Measurements from ENCODE around the gene KCNH5.
"Not testable (repeated sequence)": the region's sequence is repeated elsewhere in the genome, so short reads cannot be mapped to it uniquely, and the experiment has no call there.

The KCNH5 gene

GRCh38 chr14:62885451-62885850, 159.8 kb downstream of the KCNH5 start:
- no peak for DNase-seq (ENCODE audit: low read depth)
- H3K4me3 ChIP-seq (ENCODE audit: low read length): no peak overlapping the region
- no peak for TF ChIP-seq CTCF (conservative IDR thresholded peaks at IDR 0.05; ENCODE audit: low read depth, low read length)

GRCh38 chr14:62882967-62883366, 162.3 kb downstream of the KCNH5 start:
- TF ChIP-seq CTCF (conservative IDR thresholded peaks at IDR 0.05; ENCODE audit: low read depth, low read length): no peak
- no peak overlapping the region for H3K4me3 ChIP-seq (ENCODE audit: low read length)
- no peak for DNase-seq (ENCODE audit: low read depth)

- no peak for DNase-seq (ENCODE audit: low read depth)
- no peak for TF ChIP-seq CTCF (conservative IDR thresholded peaks at IDR 0.05; ENCODE audit: low read depth, low read length)
- H3K4me3 ChIP-seq (ENCODE audit: low read length): no peak overlapping the region
These were observed 178.9 kb downstream of the KCNH5 start for GRCh38 chr14:62866376-62866775.

DNA sequence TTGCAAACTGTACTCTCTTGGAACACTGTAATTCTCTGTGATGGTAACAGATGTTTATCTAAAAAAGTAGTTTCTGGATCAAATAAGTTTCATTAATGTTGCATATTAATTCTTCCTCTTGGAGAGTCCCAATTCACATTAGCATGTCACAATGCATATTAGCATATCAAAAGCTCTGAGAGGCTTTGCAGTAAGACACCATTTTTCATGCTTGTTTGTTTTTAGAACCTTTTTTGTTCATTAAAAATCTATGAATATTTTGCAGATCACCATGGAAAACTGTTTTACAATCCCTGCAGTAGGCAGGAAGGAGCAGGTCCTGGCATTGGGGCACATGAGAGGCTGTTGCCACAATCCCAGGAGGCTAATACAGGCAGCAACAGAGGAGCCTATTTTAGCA, 180.7 kb downstream of the KCNH5 start:
- TF ChIP-seq CTCF (conservative IDR thresholded peaks at IDR 0.05; ENCODE audit: low read depth, low read length): no peak
- H3K4me3 ChIP-seq (ENCODE audit: low read length): no peak overlapping the region
- DNase-seq (ENCODE audit: low read depth): no peak

GRCh38 chr14:62858011-62858410, 187.2 kb downstream of the KCNH5 start:
- DNase-seq (ENCODE audit: low read depth); H3K4me3 ChIP-seq (ENCODE audit: low read length): not testable (repeated sequence)

DNA sequence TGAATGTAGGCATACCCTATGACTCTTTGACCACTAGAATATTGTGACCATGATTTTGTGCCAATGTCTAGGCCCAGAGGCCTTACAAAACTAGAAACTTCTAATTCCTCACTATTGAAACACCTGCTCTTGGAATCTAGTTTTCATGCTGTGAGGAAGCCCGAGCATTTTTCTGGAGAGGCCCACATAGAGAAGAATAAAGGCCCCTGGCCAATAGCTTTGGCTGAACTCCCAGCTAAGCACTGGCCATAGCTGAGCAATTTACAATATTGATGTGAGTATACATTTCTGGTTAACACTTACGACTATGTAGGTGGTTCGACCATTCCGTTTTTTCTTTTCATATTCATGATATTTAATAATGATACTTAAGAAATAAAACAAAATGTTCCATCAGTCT, 190.3 kb downstream of the KCNH5 start:
- TF ChIP-seq CTCF (conservative IDR thresholded peaks at IDR 0.05; ENCODE audit: low read depth, low read length): no peak
- DNase-seq (ENCODE audit: low read depth): no peak
- no peak overlapping the region for H3K4me3 ChIP-seq (ENCODE audit: low read length)

GRCh38 chr14:62847168-62847567, 198.1 kb downstream of the KCNH5 start:
- no peak overlapping the region for H3K4me3 ChIP-seq (ENCODE audit: low read length)
- DNase-seq (ENCODE audit: low read depth): no peak
- no peak for TF ChIP-seq CTCF (conservative IDR thresholded peaks at IDR 0.05; ENCODE audit: low read depth, low read length)

GRCh38 chr14:62844546-62844945, 200.7 kb downstream of the KCNH5 start:
- no peak for DNase-seq (ENCODE audit: low read depth)
- no peak overlapping the region for H3K4me3 ChIP-seq (ENCODE audit: low read length)
- TF ChIP-seq CTCF (conservative IDR thresholded peaks at IDR 0.05; ENCODE audit: low read depth, low read length): no peak
